ENCODE results near the gene CFAP46.

CFAP46 gene

GRCh38 chr10:132915411-132915810 is 27.0 kb downstream of the CFAP46 start:
- no peaks in the 10 kb centered on the region for H3K9me3 ChIP-seq (ENCODE audit: control extremely low read depth in 1 of 5, control insufficient read depth in 4 of 5, insufficient read depth in 2 of 5, low read depth in 1 of 5, low read length in 4 of 5)
- CTCF ChIA-PET: interaction anchor here (0.9 to 1.5 kb wide), 3 partner anchors 18 to 66 kb away, joined by 3 read pairs; no protein-coding TSS in a partner anchor
- POLR2A ChIA-PET: no interaction called here
- no peaks in the 10 kb centered on the region for H3K27me3 ChIP-seq (replicated peaks in 2 of 5; ENCODE audit: control insufficient read depth in 4 of 5, insufficient read depth in 5 of 5, low read length in 4 of 5)
- no peak overlapping the region for H3K4me3 ChIP-seq (ENCODE audit: control insufficient read depth in 1 of 7, extremely low read depth in 1 of 7, insufficient read depth in 4 of 7, low read depth in 2 of 7, low read length in 6 of 7)
- 98% methylated on average over 20 of the region's 30 CpGs for WGBS (ENCODE audit: insufficient coverage)
- H3K4me1 ChIP-seq (ENCODE audit: control extremely low read depth in 1 of 4, control insufficient read depth in 4 of 4, insufficient read depth in 4 of 4, low read length in 3 of 4): peaks cover 0 to 3% (median 0%) of the 10 kb centered on the region in 4 experiments
- no peaks in the 10 kb centered on the region for H3K36me3 ChIP-seq (ENCODE audit: control insufficient read depth in 4 of 4, insufficient read depth in 4 of 4, low read length in 3 of 4)
- H3K27ac ChIP-seq (ENCODE audit: insufficient read depth in 1 of 2, low read depth in 1 of 2, low read length in 2 of 2, poor library complexity in 1 of 2, severe bottlenecking in 2 of 2): no peak overlapping the region
- no peak for DNase-seq

GRCh38 chr10:132914732-132915131 is 27.6 kb downstream of the CFAP46 start:
- WGBS (ENCODE audit: insufficient coverage): 100% methylated on average over 3 of the region's 17 CpGs
- CTCF ChIA-PET: interaction anchor here (0.9 to 1.5 kb wide), 3 partner anchors 18 to 66 kb away, joined by 3 read pairs; no protein-coding TSS in a partner anchor

GRCh38 chr10:132913559-132914115 is 28.7 kb downstream of the CFAP46 start:
- no peak for DNase-seq
- CTCF ChIA-PET: no interaction called here

More at GRCh38 chr10:132914732-132915131, 27.6 kb downstream of the CFAP46 start:
- Histone ChIP-seq H3K36me3 (ENCODE audit: control insufficient read depth in 4 of 4, insufficient read depth in 4 of 4, low read length in 3 of 4) (no peaks in the 10 kb centered on the region), H3K4me3 (ENCODE audit: control insufficient read depth in 1 of 7, extremely low read depth in 1 of 7, insufficient read depth in 4 of 7, low read depth in 2 of 7, low read length in 6 of 7) (no peak overlapping the region), H3K27me3 (replicated peaks in 2 of 5; ENCODE audit: control insufficient read depth in 4 of 5, insufficient read depth in 5 of 5, low read length in 4 of 5) (no peaks in the 10 kb centered on the region), H3K9me3 (ENCODE audit: control extremely low read depth in 1 of 5, control insufficient read depth in 4 of 5, insufficient read depth in 2 of 5, low read depth in 1 of 5, low read length in 4 of 5) (no peaks in the 10 kb centered on the region), H3K27ac (ENCODE audit: insufficient read depth in 1 of 2, low read depth in 1 of 2, low read length in 2 of 2, poor library complexity in 1 of 2, severe bottlenecking in 2 of 2) (no peak overlapping the region), H3K4me1 (ENCODE audit: control extremely low read depth in 1 of 4, control insufficient read depth in 4 of 4, insufficient read depth in 4 of 4, low read length in 3 of 4) (peaks cover 0 to 3% (median 0%) of the 10 kb centered on the region in 4 experiments)
- no peak for DNase-seq
- POLR2A ChIA-PET: no interaction called here

GRCh38 chr10:132912713-132913558 is 29.4 kb downstream of the CFAP46 start:
- Histone ChIP-seq H3K36me3 (ENCODE audit: control insufficient read depth in 4 of 4, insufficient read depth in 4 of 4, low read length in 3 of 4) (no peaks in the 10 kb centered on the region), H3K27ac (ENCODE audit: insufficient read depth in 1 of 2, low read depth in 1 of 2, low read length in 2 of 2, poor library complexity in 1 of 2, severe bottlenecking in 2 of 2) (no peak overlapping the region), H3K4me3 (ENCODE audit: control insufficient read depth in 1 of 7, extremely low read depth in 1 of 7, insufficient read depth in 4 of 7, low read depth in 2 of 7, low read length in 6 of 7) (no peak overlapping the region), H3K9me3 (ENCODE audit: control extremely low read depth in 1 of 5, control insufficient read depth in 4 of 5, insufficient read depth in 2 of 5, low read depth in 1 of 5, low read length in 4 of 5) (no peaks in the 10 kb centered on the region), H3K27me3 (replicated peaks in 2 of 5; ENCODE audit: control insufficient read depth in 4 of 5, insufficient read depth in 5 of 5, low read length in 4 of 5) (no peaks in the 10 kb centered on the region), H3K4me1 (ENCODE audit: control extremely low read depth in 1 of 4, control insufficient read depth in 4 of 4, insufficient read depth in 4 of 4, low read length in 3 of 4) (peaks cover 0 to 9% (median 4%) of the 10 kb centered on the region in 4 experiments)
- ChIA-PET POLR2A (no interaction called here), CTCF (no interaction called here)
- DNase-seq: peak in 1 of 3 donors; percentile 33
- WGBS (ENCODE audit: insufficient coverage): 95% methylated on average over 46 of the region's 46 CpGs

More at GRCh38 chr10:132913559-132914115, 28.7 kb downstream of the CFAP46 start:
- WGBS (ENCODE audit: insufficient coverage): 96% methylated on average over 17 of the region's 26 CpGs
- Histone ChIP-seq H3K27me3 (replicated peaks in 2 of 5; ENCODE audit: control insufficient read depth in 4 of 5, insufficient read depth in 5 of 5, low read length in 4 of 5) (no peaks in the 10 kb centered on the region), H3K9me3 (ENCODE audit: control extremely low read depth in 1 of 5, control insufficient read depth in 4 of 5, insufficient read depth in 2 of 5, low read depth in 1 of 5, low read length in 4 of 5) (no peaks in the 10 kb centered on the region), H3K36me3 (ENCODE audit: control insufficient read depth in 4 of 4, insufficient read depth in 4 of 4, low read length in 3 of 4) (no peaks in the 10 kb centered on the region), H3K27ac (ENCODE audit: insufficient read depth in 1 of 2, low read depth in 1 of 2, low read length in 2 of 2, poor library complexity in 1 of 2, severe bottlenecking in 2 of 2) (no peak overlapping the region), H3K4me3 (ENCODE audit: control insufficient read depth in 1 of 7, extremely low read depth in 1 of 7, insufficient read depth in 4 of 7, low read depth in 2 of 7, low read length in 6 of 7) (no peak overlapping the region), H3K4me1 (ENCODE audit: control extremely low read depth in 1 of 4, control insufficient read depth in 4 of 4, insufficient read depth in 4 of 4, low read length in 3 of 4) (peaks cover 0 to 4% (median under 1%) of the 10 kb centered on the region in 4 experiments)
- POLR2A ChIA-PET: no interaction called here

- Histone ChIP-seq H3K4me3 (ENCODE audit: control insufficient read depth in 1 of 7, extremely low read depth in 1 of 7, insufficient read depth in 4 of 7, low read depth in 2 of 7, low read length in 6 of 7) (no peak overlapping the region), H3K27me3 (replicated peaks in 2 of 5; ENCODE audit: control insufficient read depth in 4 of 5, insufficient read depth in 5 of 5, low read length in 4 of 5) (no peaks in the 10 kb centered on the region), H3K9me3 (ENCODE audit: control extremely low read depth in 1 of 5, control insufficient read depth in 4 of 5, insufficient read depth in 2 of 5, low read depth in 1 of 5, low read length in 4 of 5) (no peaks in the 10 kb centered on the region), H3K4me1 (ENCODE audit: control extremely low read depth in 1 of 4, control insufficient read depth in 4 of 4, insufficient read depth in 4 of 4, low read length in 3 of 4) (peaks cover 0 to 14% (median 7%) of the 10 kb centered on the region in 4 experiments), H3K27ac (ENCODE audit: insufficient read depth in 1 of 2, low read depth in 1 of 2, low read length in 2 of 2, poor library complexity in 1 of 2, severe bottlenecking in 2 of 2) (no peak overlapping the region), H3K36me3 (ENCODE audit: control insufficient read depth in 4 of 4, insufficient read depth in 4 of 4, low read length in 3 of 4) (no peaks in the 10 kb centered on the region)
- WGBS (ENCODE audit: insufficient coverage): 98% methylated on average over 7 of the region's 7 CpGs
- no peak for DNase-seq
- ChIA-PET CTCF (no interaction called here), POLR2A (no interaction called here)
These were observed 30.1 kb downstream of the CFAP46 start for GRCh38 chr10:132912225-132912712.

GRCh38 chr10:132911786-132912097 is 30.6 kb downstream of the CFAP46 start:
- H3K27ac ChIP-seq (ENCODE audit: insufficient read depth in 1 of 2, low read depth in 1 of 2, low read length in 2 of 2, poor library complexity in 1 of 2, severe bottlenecking in 2 of 2): no peak overlapping the region
- WGBS (ENCODE audit: insufficient coverage): 90% methylated on average over 9 of the region's 9 CpGs
- H3K36me3 ChIP-seq (ENCODE audit: control insufficient read depth in 4 of 4, insufficient read depth in 4 of 4, low read length in 3 of 4): no peaks in the 10 kb centered on the region
- ChIA-PET POLR2A (no interaction called here), CTCF (no interaction called here)
- no peaks in the 10 kb centered on the region for H3K27me3 ChIP-seq (replicated peaks in 2 of 5; ENCODE audit: control insufficient read depth in 4 of 5, insufficient read depth in 5 of 5, low read length in 4 of 5)
- no peaks in the 10 kb centered on the region for H3K9me3 ChIP-seq (ENCODE audit: control extremely low read depth in 1 of 5, control insufficient read depth in 4 of 5, insufficient read depth in 2 of 5, low read depth in 1 of 5, low read length in 4 of 5)
- H3K4me1 ChIP-seq (ENCODE audit: control extremely low read depth in 1 of 4, control insufficient read depth in 4 of 4, insufficient read depth in 4 of 4, low read length in 3 of 4): peaks cover 0 to 14% (median 7%) of the 10 kb centered on the region in 4 experiments
- no peak for DNase-seq
- H3K4me3 ChIP-seq (ENCODE audit: control insufficient read depth in 1 of 7, extremely low read depth in 1 of 7, insufficient read depth in 4 of 7, low read depth in 2 of 7, low read length in 6 of 7): no peak overlapping the region

All from common myeloid progenitor, CD34-positive (primary cell).